T-helper 2 cell treated with Interferon-gamma antibody and Interleukin-4, amounts not matched to agents 100 ng/mL and 5 ng/mL, for 36 hours (primary cell): ENCODE results near the gene POU6F2. TPM values are rescaled to one million over a fixed set of nuclear protein-coding genes. Genes with fewer than 3 reads are reported as not detected.

Experiments used
- intact Hi-C: fragments of 100-400 bp; cut with micrococcal nuclease; formaldehyde crosslinking; loops from one replicate; pipeline ENCODE4 v1.15.1; 2023
- total RNA-seq: library from RNA; stranded (reverse); gene quantifications from 2 replicates; pipeline ENCODE4 v1.2.3, GENCODE V29; 2022

The POU6F2 gene
- total RNA-seq, 1 donor from 2014 or later = not detected

DNA sequence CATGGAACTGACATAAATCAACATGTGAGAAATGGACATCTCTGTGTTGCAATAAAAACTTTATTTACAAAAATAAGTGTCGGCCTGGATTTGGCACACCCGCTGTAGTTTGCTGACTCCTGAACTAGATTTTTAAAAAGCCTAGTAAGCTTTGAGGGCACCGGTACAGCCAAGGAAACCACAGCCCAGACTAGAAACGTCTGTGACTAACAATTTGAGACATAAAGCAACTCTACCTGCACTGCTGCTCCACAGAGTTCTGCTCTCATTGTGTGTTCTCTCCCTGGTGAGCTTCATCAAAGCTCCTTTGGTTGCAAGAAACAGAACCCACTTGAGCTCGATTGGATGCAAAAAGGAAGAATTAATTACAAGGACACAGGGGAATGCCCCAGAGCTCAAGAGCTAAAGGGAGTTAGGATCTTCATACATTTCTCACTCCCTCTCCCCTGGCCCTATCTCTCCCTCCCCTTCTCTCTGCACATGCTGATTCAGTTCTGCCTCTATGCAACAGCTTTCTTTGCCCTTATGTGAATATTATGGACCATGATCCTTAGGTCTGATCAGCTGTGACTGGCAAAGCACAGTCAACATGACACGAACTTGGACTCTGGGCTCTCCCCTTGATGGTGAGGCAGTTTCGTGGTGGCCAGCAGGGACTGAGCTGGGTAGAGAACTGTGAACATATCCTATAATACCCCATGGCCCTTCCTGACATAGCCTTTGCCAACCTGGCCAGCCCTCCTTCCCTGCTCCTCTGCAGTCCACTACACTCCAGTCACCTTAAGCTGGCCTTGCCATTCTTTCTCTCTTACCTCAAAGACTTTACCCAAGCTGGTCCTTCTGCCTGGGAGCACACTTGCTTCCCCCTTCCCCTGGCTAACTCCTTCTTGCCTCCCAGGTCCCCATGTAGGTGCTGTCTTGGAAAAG, 511.0 kb downstream of the POU6F2 start:
- intact Hi-C loops = no loop called here

- intact Hi-C loops = no loop called here
Measured at GRCh38 chr7:39490296-39490695, 512.6 kb downstream of the POU6F2 start.

DNA sequence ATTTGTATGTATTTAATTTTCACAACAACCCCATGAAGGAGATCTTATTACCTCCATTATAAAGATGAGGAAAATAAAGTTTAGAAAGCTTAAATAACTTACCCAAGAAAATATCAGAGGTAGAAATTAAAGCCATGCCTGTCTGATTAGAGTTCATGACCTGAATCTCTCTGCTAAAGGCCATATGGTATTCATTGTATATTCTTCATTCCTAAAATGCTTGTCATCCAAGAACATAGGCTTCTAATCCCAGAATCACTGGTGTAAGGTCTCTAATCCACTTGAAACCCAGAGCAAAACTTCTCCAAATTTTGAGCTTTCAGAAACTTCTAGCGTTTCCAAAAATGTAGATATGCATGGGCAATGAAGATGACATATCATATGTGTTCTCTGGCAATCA, 516.2 kb downstream of the POU6F2 start:
- intact Hi-C loops = no loop called here

DNA sequence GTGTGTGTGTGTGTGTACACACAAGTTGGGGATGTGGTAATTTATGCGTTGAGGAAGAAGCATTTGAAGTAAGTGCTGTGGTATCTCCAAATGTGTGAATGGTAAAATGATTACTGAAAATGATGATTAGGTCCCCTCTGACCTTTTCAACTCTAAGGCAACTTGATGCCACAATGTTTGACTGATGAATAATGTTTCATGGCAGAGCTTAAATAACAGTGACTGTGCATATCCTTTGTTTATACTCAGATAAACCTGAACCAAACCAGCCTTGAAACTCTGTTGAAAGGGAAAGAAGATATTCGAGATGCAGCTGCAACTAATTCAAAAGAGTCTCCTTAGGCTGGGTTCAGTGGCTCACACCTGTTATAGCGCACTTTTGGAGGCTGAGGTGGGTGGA, 523.6 kb downstream of the POU6F2 start:
- intact Hi-C loops = no loop called here

DNA sequence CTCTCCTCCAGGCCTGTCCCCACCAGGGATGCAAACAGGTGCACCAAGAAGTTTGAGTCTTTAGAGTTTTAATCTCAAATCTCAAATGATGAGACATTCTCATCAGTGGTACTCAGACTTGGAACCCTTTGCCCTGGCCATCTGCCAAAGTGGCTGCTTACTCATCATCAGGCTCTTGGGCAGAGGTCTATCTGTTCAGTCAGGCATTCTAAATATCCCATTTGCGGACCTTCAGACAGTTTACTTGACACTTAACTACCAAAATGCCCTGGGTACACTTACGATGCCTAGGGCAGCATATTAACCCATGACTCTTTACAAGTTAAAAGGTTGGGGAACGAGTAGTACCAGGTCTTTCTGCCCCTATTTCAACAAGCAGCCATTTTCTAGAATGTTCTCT, 527.3 kb downstream of the POU6F2 start:
- intact Hi-C loops = no loop called here

- intact Hi-C loops = no loop called here
Measured at GRCh38 chr7:39507866-39508551, 530.3 kb downstream of the POU6F2 start.

DNA sequence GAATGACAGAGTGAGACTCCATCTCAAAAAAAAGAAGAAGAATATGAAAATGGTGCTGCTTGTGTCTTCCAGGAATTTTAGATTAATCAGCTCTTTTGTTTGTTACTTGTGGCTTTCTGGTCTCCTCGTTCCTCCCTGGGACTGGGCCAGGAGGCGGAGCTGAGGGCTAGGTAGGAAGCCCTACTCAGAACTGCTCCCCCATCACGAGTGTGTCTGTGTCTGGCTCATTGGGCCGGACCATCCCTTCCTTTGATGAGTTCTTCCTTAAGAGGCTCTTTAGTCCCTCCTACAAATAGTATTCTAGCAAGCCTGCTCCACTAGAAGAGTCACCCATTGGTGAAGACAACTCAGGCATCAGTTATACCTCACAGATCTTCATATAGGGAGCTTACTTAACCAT, 531.7 kb downstream of the POU6F2 start:
- intact Hi-C loops = no loop called here

GRCh38 chr7:39509912-39510311, 532.2 kb downstream of the POU6F2 start:
- intact Hi-C loops = no loop called here

- intact Hi-C loops = no loop called here
Measured at GRCh38 chr7:39510864-39511354, 533.2 kb downstream of the POU6F2 start.

- intact Hi-C loops = no loop called here
Measured at GRCh38 chr7:39515534-39516228, 538.0 kb downstream of the POU6F2 start.

GRCh38 chr7:39516498-39516897, 538.8 kb downstream of the POU6F2 start:
- intact Hi-C loops = no loop called here

DNA sequence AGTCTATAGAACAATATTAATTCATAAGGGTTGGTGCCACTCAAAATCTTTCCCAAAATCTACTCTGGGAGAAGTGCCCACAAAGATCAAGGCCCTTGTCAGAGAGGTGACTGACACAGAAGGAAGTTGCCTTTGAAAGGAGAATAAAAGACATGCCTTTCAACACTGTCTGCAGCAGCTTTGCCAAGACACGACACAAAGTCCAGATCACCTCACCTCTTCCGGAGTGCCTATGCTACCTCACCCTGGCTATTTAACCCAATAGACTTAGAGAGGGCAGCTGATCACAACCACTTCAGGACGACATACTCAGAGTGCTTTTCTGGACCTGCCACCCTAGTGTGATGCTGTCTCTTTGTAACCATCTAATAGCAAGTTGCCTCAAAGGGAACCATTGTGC, 539.5 kb downstream of the POU6F2 start:
- intact Hi-C loops = no loop called here

Other genes starting within 250 kb of the POU6F2 start
- 57.9 and 60.4 TPM in 2 replicates for gene VPS41, start 68.7 kb upstream of the POU6F2 start, total RNA-seq